GM12864 (cell line): ENCODE measurements around the gene SLC7A9.

ENCODE experiments used
- DNase-seq: peaks from one replicate; pipeline ENCODE4 v3.0.0-alpha.2; 2011; ENCODE audit warnings: low read depth
- H3K4me3 ChIP-seq: 2 replicates; pipeline ENCODE4 v1.5.1; 2011; ENCODE audit warnings: mild to moderate bottlenecking, low read depth, low read length, control low read depth
- TF ChIP-seq, protein P1 (sequence below): IDR thresholded peaks from 2 replicates; pipeline ENCODE4 v1.5.1; 2011; ENCODE audit warnings: low read depth, mild to moderate bottlenecking, moderate library complexity, low read length, control low read depth, inconsistent platforms; ENCODE audit errors: missing control alignments

The SLC7A9 gene

GRCh38 chr19:32829345-32829896, 40.1 kb downstream of the SLC7A9 start:
- no peak overlapping the region for H3K4me3 ChIP-seq
- TF ChIP-seq, protein P1, sequence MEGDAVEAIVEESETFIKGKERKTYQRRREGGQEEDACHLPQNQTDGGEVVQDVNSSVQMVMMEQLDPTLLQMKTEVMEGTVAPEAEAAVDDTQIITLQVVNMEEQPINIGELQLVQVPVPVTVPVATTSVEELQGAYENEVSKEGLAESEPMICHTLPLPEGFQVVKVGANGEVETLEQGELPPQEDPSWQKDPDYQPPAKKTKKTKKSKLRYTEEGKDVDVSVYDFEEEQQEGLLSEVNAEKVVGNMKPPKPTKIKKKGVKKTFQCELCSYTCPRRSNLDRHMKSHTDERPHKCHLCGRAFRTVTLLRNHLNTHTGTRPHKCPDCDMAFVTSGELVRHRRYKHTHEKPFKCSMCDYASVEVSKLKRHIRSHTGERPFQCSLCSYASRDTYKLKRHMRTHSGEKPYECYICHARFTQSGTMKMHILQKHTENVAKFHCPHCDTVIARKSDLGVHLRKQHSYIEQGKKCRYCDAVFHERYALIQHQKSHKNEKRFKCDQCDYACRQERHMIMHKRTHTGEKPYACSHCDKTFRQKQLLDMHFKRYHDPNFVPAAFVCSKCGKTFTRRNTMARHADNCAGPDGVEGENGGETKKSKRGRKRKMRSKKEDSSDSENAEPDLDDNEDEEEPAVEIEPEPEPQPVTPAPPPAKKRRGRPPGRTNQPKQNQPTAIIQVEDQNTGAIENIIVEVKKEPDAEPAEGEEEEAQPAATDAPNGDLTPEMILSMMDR, result no peak
- no peak for DNase-seq

DNA sequence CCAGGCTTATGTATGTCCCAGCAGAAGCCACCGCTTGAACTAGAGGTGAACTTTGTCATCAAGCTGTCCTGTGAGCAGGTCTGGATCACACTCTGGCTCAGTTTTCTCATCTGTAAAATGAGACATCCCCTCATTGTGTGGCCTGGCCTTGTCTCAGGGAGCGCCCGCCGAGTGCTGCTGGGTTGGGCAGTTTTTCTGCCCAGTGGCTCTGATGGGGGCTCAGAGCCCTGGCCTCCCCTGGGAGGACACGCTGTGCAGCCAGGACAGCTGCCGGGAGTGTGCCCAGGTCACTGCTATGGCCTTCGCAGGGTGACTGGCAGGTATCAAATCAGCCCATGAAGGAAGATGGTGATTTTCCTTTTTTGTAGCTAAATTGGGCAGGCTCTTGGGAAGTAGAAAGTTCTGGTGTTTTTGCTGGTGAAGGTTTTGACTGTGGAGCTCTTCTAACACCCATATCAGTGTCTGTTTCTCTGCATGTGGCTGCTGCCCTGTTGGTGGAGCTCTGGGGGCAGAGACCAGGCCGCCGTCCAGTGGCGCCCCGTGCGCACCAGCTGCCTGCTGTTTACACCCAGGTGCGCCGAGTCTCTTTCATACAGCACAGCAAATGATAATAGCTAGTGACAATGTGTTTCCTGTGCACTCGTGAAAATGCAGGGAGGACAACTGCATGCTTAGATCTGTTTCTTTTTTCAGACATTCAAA, 40.8 kb downstream of the SLC7A9 start:
- DNase-seq, result no peak
- TF ChIP-seq, protein P1, result no peak
- H3K4me3 ChIP-seq, result no peak overlapping the region

DNA sequence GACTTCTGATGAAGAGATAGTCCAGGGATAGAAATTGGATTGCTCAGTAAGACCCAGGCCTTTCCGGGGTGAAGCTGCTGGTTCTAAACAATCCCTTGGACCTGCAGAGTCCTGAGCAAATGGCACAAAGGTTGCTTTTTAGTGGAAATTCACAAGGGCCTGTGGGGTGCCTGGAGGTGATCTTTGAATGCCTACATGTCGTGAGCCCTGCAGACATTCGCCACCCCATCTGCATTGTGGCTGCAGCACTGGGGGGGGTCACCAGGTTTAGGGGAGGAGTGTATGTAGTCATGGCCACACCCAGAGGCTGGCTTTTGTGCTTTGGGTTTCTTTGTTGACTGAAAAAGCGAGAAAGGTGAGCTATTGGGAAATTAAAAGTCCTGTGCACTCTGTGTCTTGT, 41.4 kb downstream of the SLC7A9 start:
- DNase-seq, result no peak
- no peak overlapping the region for H3K4me3 ChIP-seq
- TF ChIP-seq, protein P1, result no peak

DNA sequence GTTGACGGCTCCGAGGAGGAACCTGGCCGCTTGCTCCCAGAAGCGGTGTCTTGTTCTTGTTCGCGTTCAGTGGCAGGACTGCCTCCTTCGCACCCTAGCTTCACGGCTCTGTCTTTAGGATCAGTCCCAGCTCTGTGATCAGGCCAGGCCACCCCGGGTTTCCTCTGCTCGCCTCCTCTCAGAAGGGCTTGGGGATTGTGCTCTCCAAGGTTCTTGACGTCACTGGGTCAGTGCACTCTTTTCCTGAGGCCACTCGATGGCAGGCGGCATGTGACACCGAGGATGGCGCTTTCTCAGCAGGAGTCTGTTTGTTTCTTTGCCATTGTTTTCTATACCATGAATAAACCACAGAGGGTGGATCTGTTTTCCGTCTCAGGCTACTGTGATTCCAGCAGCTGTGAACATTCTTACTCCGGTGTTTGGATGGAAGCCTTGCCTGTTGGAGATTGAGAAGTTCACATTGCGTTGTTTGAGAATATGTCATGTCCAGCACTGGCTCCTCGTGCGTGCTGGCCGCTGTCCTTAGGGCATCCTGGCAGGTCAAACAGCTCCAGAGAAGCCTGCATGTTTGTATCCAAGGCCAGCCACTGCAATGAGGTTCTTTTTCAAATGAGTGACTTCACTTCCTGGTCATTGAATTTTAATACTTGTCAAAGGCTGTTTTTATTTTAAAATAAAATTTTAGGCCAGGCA, 44.5 kb downstream of the SLC7A9 start:
- TF ChIP-seq, protein P1, result no peak
- no peak overlapping the region for H3K4me3 ChIP-seq
- DNase-seq, result no peak

- no peak for DNase-seq
- TF ChIP-seq, protein P1, result no peak
- no peak overlapping the region for H3K4me3 ChIP-seq
Observed at GRCh38 chr19:32824191-32824751, 45.3 kb downstream of the SLC7A9 start.

- H3K4me3 ChIP-seq, result no peak overlapping the region
- DNase-seq, result no peak
- TF ChIP-seq, protein P1, result no peak
Observed at GRCh38 chr19:32823747-32824102, 45.8 kb downstream of the SLC7A9 start.
